NCI-H1930 (cell line): ENCODE measurements around the gene TMEM123.

ENCODE experiments used
- DNase-seq, 2 experiments: peaks; one replicate each; lab custom pipeline; 2025; lab: John Stamatoyannopoulos, UW

Gene TMEM123, protein sequence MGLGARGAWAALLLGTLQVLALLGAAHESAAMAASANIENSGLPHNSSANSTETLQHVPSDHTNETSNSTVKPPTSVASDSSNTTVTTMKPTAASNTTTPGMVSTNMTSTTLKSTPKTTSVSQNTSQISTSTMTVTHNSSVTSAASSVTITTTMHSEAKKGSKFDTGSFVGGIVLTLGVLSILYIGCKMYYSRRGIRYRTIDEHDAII

GRCh38 chr11:102452461-102453301, at the start of gene TMEM123:
TSS of gene TMEM123 (minus strand) at chr11:102452765. CDS start at chr11:102452623, 142 bp downstream.
- DNase-seq, result peak; percentile 42 to 74

GRCh38 chr11:102500829-102501228, 48.3 kb upstream of the TMEM123 start:
- no peak for DNase-seq

- no peak for DNase-seq
These were observed 47.4 kb upstream of the TMEM123 start for GRCh38 chr11:102499931-102500330.

GRCh38 chr11:102499151-102499550, 46.6 kb upstream of the TMEM123 start:
- no peak for DNase-seq

GRCh38 chr11:102497061-102497460, 44.5 kb upstream of the TMEM123 start:
- DNase-seq, result no peak

- DNase-seq, result peak; percentile 49 to 73
These were observed 42.8 kb upstream of the TMEM123 start for GRCh38 chr11:102495161-102496042.

GRCh38 chr11:102494216-102494615, 41.7 kb upstream of the TMEM123 start:
- no peak for DNase-seq

DNA sequence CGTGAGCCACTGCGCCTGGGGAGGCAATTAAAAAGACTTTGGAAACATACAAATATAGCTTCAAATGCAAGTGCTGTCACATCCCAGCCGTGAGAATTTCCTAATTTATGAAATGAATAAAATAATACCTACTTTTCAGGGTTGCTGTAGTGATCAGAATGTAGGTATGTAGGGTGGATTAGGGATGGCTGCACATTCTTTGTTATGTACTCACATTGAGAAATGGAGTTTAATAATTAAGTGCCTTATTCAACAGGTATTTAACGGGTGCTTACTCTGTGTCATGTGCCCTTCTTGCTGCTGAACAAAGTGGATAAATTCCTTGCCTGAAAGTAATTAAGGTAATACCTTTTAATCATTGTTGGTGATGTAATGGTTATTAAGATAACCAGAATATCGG, 41.0 kb upstream of the TMEM123 start:
- no peak for DNase-seq

DNA sequence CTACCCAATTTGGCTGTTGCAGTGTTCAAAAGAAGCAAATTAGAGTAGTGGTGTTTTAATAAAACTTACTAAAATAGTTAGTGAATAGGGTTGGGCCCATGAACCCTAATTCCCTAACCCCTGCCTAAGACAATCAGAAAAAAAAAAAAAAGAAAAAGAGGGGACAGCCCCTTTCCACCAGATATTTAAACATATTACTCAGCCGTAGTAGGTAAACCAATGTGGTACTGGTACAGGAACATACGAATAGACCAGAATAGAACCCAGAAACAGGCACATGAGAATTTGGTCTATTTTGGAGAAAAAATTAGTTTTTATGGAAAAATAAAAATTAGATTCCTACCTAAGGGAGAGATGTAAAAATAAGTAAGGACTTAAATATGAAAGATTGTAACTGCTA, 39.4 kb upstream of the TMEM123 start:
- no peak for DNase-seq

DNA sequence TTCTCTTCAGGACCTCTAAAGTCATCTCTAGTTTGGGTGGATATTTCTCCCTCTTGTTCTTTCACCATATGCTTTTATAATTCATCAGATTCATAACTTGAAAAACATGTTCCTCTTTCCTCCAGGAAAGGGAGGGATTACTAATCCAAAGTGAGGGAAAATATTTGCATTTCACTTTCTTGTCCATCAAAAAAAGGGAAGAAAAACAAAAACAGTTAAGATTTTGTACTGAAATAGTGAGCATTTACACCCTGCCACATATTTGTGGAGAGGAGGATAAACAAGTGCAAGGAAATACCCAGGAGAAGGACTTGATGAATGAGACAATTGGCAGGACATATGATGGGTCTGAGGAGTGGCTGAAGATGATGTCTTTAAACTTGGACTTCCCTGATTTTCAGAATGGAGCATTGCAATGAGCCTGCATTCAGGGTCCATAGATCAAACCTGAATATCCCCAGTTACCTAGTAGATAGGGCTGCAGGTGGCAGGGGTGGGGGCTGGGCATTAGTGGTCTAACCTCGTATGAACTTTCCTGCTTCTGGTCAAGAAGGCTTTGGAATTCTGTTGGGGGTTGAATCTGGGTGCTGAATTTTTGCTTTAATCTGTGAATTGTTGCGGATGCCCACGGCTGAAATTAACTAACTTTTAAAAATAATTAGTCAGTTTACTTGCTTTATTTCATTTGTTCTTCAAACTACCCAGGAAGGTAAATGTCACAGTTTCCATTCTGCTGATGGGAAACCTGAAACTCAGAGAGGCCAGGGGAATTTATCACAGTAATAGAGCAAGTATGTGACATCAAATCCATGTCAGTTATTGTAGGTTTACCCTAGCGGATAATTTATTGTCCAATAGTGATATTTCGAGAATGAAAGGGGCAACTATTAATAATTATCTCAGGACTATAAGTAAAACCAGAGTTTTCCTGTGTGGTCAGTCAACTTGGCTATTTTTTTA, 36.9 kb upstream of the TMEM123 start:
- DNase-seq, result no peak

- no peak for DNase-seq
These were observed 35.6 kb upstream of the TMEM123 start for GRCh38 chr11:102488208-102488607.

- no peak for DNase-seq
These were observed 34.6 kb upstream of the TMEM123 start for GRCh38 chr11:102487214-102487613.

GRCh38 chr11:102486584-102486983, 34.0 kb upstream of the TMEM123 start:
- no peak for DNase-seq

GRCh38 chr11:102485095-102485722, 32.6 kb upstream of the TMEM123 start:
- DNase-seq, result no peak

DNA sequence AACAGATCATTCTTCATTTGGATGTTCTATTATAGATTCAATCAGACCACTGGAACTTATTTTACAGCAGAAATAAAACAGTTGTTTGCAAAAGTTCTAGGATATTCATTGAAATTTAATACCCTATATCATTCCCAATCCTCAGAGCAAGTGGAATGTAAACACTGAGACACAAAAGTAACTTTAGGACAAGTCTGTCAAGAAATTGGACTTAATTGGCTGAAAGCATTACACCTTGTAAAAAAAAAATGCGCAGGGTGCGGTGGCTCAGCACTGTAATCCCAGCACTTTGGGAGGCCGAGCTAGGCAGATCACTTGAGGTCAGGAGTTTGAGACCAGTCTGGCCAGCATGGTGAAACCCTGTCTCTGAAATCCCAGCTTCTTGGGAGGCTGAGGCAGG, 29.9 kb upstream of the TMEM123 start:
- DNase-seq, result no peak

DNA sequence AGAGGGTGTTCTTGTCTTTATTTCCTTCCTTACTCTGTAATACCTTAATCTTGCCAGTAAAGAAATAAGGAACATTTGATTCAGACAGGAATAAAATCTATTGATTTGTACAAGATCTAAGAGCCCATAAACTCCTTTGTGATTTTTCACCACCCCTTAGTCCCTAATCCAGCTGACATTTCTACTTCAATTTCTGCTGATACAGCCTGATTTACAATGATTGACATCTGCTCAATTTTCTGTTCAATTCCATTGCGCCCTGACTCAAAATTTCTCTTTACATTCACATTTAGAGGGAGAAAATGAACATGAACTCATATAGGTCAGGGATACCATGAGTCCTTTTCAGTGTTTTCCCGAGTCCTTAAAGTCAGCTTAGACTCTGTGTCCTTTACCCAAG, 27.2 kb upstream of the TMEM123 start:
- DNase-seq, result no peak

DNA sequence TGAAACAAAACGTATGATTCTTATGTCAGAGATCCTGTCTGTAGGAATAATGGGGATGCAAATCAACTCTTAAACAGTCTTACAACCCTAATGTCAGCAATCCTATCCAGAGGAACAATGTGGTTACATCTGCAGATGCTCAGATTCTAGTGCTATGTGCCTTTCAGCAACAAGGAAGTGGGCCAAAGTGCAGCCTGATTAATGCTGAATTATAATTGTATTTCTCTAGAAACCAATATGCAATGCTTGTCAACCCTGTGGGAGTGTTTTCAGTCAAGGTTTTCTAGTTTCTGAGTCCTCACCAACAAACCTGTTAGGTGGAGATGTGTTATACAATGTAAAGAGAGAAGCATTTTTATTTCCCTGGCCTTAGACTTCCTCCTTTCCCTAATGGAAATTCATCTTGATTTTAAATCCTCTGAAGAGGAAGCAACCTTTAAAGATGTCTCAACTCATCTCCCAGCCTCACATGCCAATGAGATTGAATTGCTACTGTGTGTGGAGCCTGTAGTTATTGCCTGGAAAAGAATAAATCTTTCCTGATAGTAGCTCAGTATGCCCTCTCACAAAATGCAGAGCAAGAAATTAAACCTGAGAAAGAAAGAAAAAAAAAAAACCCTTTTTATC, 26.2 kb upstream of the TMEM123 start:
- no peak for DNase-seq

DNA sequence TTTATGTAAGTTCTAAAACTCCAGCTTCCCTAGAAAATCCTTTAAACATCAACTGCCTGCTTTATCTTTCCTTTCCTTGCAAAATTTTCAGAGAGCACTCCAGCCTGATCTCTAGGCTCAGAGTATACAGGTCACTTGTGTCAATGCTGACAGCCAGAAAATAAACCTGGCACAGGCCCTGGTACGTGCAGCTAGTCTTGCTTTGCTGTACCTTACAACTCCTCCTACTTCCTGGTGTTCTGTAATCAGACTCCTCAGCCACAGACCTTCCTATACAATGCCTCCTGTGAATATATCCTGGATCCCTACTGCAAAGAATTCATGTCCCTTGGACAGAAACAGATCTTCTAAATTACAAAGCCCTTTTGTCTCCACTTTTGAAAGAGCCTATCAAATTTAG, 24.2 kb upstream of the TMEM123 start:
- DNase-seq, result no peak

GRCh38 chr11:102476069-102476468, 23.5 kb upstream of the TMEM123 start:
- no peak for DNase-seq

- DNase-seq, result no peak
These were observed 21.0 kb upstream of the TMEM123 start for GRCh38 chr11:102473543-102473942.
